GM12878 (cell line): Measurements from ENCODE around the gene ZBTB33. TPM values are rescaled to one million over a fixed set of nuclear protein-coding genes. Genes with fewer than 3 reads are reported as not detected.

Source experiments
- ATAC-seq: fragments of 200-7000 bp; cut with Tn5 transposase; 3 replicates; pipeline ENCODE4 v1.9.1; 2020; ENCODE audit warnings: mild to moderate bottlenecking, moderate library complexity
- BruUV-seq: library from RNA; stranded (reverse); fragments of 400-500 nt; replicated peaks from 2 replicates; lab custom pipeline; 2021; lab: Mats Ljungman, UMichigan
- CTCF ChIA-PET: fragments of 300-600 bp; sonication (Branson Sonifier 250); formaldehyde crosslinking; extraction: SDS; loops from one replicate; lab custom pipeline; 2021; ENCODE audit warnings: inconsistent platforms; lab: Yijun Ruan, JAX
- POLR2A ChIA-PET: fragments of 350-600 bp; formaldehyde crosslinking; extraction: SDS; loops from one replicate; lab custom pipeline; 2021; ENCODE audit warnings: inconsistent platforms; lab: Charles Lee
- RAD21 ChIA-PET: fragments of 300-600 bp; sonication (Branson Sonifier 250); formaldehyde crosslinking; loops from one replicate; lab custom pipeline; 2023; ENCODE audit warnings: antibody characterized with exemption; ENCODE audit not compliant: unreplicated experiment; lab: Charles Lee
- SMC1A ChIA-PET: fragments of 300-600 bp; sonication (Branson Sonifier 250); formaldehyde crosslinking; loops from one replicate; lab custom pipeline; 2023; ENCODE audit not compliant: unreplicated experiment, uncharacterized antibody; lab: Charles Lee
- DNase-seq: peaks from one replicate; pipeline ENCODE4 v3.0.0-alpha.2; 2011; ENCODE audit warnings: low read depth, low spot score
- FAIRE-seq: peaks from 3 replicates; lab custom pipeline; 2011; peaks lifted over from hg19 to GRCh38; lab: Jason Lieb, UNC
- H2AFZ ChIP-seq: 2 replicates; pipeline ENCODE4 v1.6.0; 2011; ENCODE audit warnings: low read depth, low read length, control low read depth; ENCODE audit not compliant: control insufficient read depth
- H3K27ac ChIP-seq: 2 replicates; pipeline ENCODE4 v1.5.1; 2011; ENCODE audit warnings: control low read depth; ENCODE audit not compliant: control insufficient read depth, insufficient read depth
- H3K27me3 ChIP-seq, 2 experiments: replicated peaks in 1 of 2; 2 replicates each; pipeline versions ENCODE4 v1.6.0 to v1.6.1; 2011; ENCODE audit warnings: low read length in 1 of 2; ENCODE audit not compliant: control insufficient read depth in 2 of 2, insufficient read depth in 2 of 2
- H3K36me3 ChIP-seq, 2 experiments: 2 replicates each; pipeline ENCODE4 v1.5.1; 2011; ENCODE audit warnings: low read length in 1 of 2; ENCODE audit not compliant: control insufficient read depth in 2 of 2, insufficient read depth in 2 of 2
- H3K4me1 ChIP-seq: 2 replicates; pipeline ENCODE4 v1.6.1; 2011; ENCODE audit warnings: mild to moderate bottlenecking, low read length, moderate library complexity, mixed read lengths; ENCODE audit not compliant: control insufficient read depth, insufficient read depth
- H3K4me2 ChIP-seq: 2 replicates; pipeline ENCODE4 v1.6.0; 2011; ENCODE audit warnings: control low read depth; ENCODE audit not compliant: control insufficient read depth, insufficient read depth
- H3K4me3 ChIP-seq: fragments of 200-600 bp; sonication (generic); 2 replicates; pipeline ENCODE4 v1.5.1; 2016
- H3K79me2 ChIP-seq: 2 replicates; pipeline ENCODE4 v1.6.0; 2011; ENCODE audit warnings: low read length; ENCODE audit not compliant: control insufficient read depth, insufficient read depth
- H3K9ac ChIP-seq: 2 replicates; pipeline ENCODE4 v1.8.0; 2011; ENCODE audit warnings: low read length, control low read depth, mixed read lengths; ENCODE audit not compliant: control insufficient read depth, insufficient read depth
- H3K9me3 ChIP-seq: replicated peaks from 3 replicates; pipeline ENCODE4 v1.5.1; 2011; ENCODE audit warnings: mild to moderate bottlenecking, low read length; ENCODE audit not compliant: control insufficient read depth, insufficient read depth
- H4K20me1 ChIP-seq: 2 replicates; pipeline ENCODE4 v1.6.0; 2011; ENCODE audit not compliant: control insufficient read depth, insufficient read depth
- BRCA1 ChIP-seq: IDR thresholded peaks from 2 replicates; pipeline ENCODE4 v1.6.1; 2011; ENCODE audit warnings: low read depth, low read length, improper control_type of control experiment
- NFYB ChIP-seq: IDR thresholded peaks from 2 replicates; pipeline ENCODE4 v1.6.1; 2011; ENCODE audit warnings: low read depth, mild to moderate bottlenecking, low read length, improper control_type of control experiment, moderate library complexity; ENCODE audit not compliant: insufficient read depth
- PML ChIP-seq: IDR thresholded peaks from 2 replicates; pipeline ENCODE4 v1.6.1; 2012; ENCODE audit warnings: low read length, inconsistent platforms
- SUZ12 ChIP-seq: fragments of 200-600 bp; sonication (generic); IDR thresholded peaks from one replicate; pipeline ENCODE4 v1.6.1; 2018; ENCODE audit warnings: antibody characterized with exemption, mild to moderate bottlenecking; ENCODE audit not compliant: unreplicated experiment
- YBX1 ChIP-seq: fragments of 450-650 bp; IDR thresholded peaks from 2 replicates; pipeline ENCODE4 v1.6.1; 2016; ENCODE audit warnings: antibody characterized with exemption
- YY1 ChIP-seq: IDR thresholded peaks from 2 replicates; pipeline ENCODE4 v1.6.1; 2011; ENCODE audit warnings: low read depth, mild to moderate bottlenecking, low read length
- ZNF274 ChIP-seq: IDR thresholded peaks from one replicate; pipeline ENCODE4 v1.8.0; 2011; ENCODE audit not compliant: insufficient read length, insufficient read depth
- WGBS: methylation state at CpG from one replicate; pipeline ENCODE4 v1.1.6; 2016; ENCODE audit warnings: low lambda C conversion rate; ENCODE audit not compliant: insufficient replicate concordance, insufficient coverage; ENCODE audit errors: missing lambda C conversion rate; 5-methylcytosine and 5-hydroxymethylcytosine counted together
- in situ Hi-C: fragments of 300-500 bp; cut with MboI; formaldehyde crosslinking; loops from 9 replicates; pipeline ENCODE4 v1.14.3; 2018; ENCODE audit warnings: mixed read lengths
- intact Hi-C: fragments of 100-400 bp; cut with micrococcal nuclease; formaldehyde crosslinking; loops from one replicate; pipeline ENCODE4 v1.14.2; 2022; ENCODE audit not compliant: unreplicated experiment
- polyA plus RNA-seq, 11 experiments: library from polyadenylated mRNA; depleted of rRNA in 4 of 11; unstranded in 6 of 11; stranded (reverse) in 5 of 11; fragments of >200 nt; fragmentation: Nextera tagmentation in 4 of 11; fragmentation: Illumina TruSeq in 1 of 11; extraction: Ambion mirVana in 4 of 11; extraction: Trizol in 1 of 11; gene quantifications; 1 replicate in 1 of 11; 2 replicates in 10 of 11; pipeline versions ENCODE4 v1.2.1 to v1.2.3, GENCODE V29; 2011 to 2016; ENCODE audit warnings: inconsistent platforms in 2 of 11, missing spikeins in 2 of 11, low read depth in 1 of 11
- total RNA-seq, 4 experiments: library from RNA; depleted of rRNA in 3 of 4; stranded (reverse); fragments of >200 nt in 3 of 4; fragmentation: Illumina TruSeq in 1 of 4; extraction: Trizol in 1 of 4; gene quantifications; 2 replicates each; pipeline versions ENCODE4 v1.2.1 to v1.2.3, GENCODE V29; 2013 to 2021
- TF ChIP-seq, protein P1 (sequence below): fragments of 450-650 bp; IDR thresholded peaks from 2 replicates; pipeline ENCODE4 v1.6.1; 2017; ENCODE audit warnings: low read depth, mild to moderate bottlenecking, moderate library complexity

Gene ZBTB33
- total and polyA plus RNA-seq, 10 of the 15 experiments (the other 5 are each of a cell fraction or from before 2014, with no cell fraction given) = 5.2 to 26.3 (median 18.3) TPM

DNA sequence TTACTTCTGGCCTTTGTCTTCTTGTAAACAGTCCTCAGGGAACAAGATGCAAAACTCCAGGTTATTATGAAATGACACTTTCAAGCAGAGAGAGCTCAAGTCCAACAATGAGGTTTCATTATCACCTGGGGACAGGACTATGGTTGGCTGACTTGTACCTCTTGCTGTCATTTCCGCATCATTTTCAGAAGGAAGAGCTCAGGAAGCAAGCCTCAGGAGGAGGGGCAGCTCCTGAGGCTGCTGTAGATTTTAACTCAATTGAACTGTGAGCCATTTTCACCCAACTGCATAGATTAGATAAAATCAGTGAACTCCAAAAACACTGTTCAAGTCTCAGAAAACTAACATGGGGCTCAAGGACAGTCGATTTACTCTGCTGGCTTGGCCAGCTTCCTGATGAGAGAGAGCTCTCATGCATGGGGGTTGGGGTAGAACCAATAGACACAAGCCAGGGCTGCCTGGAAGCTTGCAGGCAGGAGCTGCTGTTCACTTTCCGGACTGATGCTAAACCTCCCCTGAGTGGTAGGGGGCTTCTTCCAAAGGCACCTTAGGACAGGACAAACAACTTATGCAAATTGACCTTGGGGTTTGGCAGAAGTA, 37.0 kb downstream of the ZBTB33 start:
- intact Hi-C loops = no loop called here

DNA sequence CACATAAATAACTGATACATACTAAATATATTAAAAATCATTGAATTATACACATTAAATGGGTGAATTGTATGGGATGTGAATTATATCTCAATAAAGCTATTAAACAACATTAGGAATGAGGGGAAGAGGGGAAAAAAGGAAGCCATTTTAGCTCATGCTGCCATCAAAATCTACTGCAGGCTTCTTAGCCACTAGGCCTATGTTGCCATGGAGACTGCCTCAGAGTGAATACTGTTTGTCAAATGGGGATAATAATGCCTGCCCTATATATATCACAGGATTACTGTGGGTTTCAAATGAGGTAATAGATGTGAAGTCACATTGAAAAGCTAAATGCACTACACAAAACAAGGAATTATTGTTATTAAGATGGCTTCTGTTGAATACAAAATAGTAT, 39.5 kb downstream of the ZBTB33 start:
- no peak overlapping the region for H3K27ac ChIP-seq
- no peak overlapping the region for H3K4me2 ChIP-seq
- H4K20me1 ChIP-seq = no peaks in the 10 kb centered on the region
- no TSS peak for BruUV-seq
- no peaks in the 10 kb centered on the region for H3K36me3 ChIP-seq
- H3K4me1 ChIP-seq = peaks cover 18% of the 10 kb centered on the region
- no peak for FAIRE-seq
- no peak overlapping the region for H3K4me3 ChIP-seq
- SMC1A ChIA-PET = interaction anchor here (0.6 to 1.7 kb wide), 3 partner anchors 12 to 40 kb away, joined by 3 to 4 read pairs (median 4); partner anchors contain the start of gene ZBTB33
- POLR2A ChIA-PET = interaction anchor here (1.4 to 2.0 kb wide), 2 partner anchors 9 to 11 kb away, joined by 5 to 6 read pairs; no protein-coding TSS in a partner anchor
- in situ Hi-C loops = no loop called here
- RAD21 ChIA-PET = interaction anchor here (0.9 to 1.7 kb wide), 2 partner anchors 11 to 196 kb away, joined by 3 to 6 read pairs; no protein-coding TSS in a partner anchor
- no peak overlapping the region for H2AFZ ChIP-seq
- CTCF ChIA-PET = interaction anchor here (0.8 to 1.3 kb wide), 3 partner anchors 10 to 29 kb away, joined by 3 to 10 read pairs (median 6); no protein-coding TSS in a partner anchor
- no peaks in the 10 kb centered on the region for H3K79me2 ChIP-seq
- no peak for TF ChIP-seq NFYB
- TF ChIP-seq, protein P1, sequence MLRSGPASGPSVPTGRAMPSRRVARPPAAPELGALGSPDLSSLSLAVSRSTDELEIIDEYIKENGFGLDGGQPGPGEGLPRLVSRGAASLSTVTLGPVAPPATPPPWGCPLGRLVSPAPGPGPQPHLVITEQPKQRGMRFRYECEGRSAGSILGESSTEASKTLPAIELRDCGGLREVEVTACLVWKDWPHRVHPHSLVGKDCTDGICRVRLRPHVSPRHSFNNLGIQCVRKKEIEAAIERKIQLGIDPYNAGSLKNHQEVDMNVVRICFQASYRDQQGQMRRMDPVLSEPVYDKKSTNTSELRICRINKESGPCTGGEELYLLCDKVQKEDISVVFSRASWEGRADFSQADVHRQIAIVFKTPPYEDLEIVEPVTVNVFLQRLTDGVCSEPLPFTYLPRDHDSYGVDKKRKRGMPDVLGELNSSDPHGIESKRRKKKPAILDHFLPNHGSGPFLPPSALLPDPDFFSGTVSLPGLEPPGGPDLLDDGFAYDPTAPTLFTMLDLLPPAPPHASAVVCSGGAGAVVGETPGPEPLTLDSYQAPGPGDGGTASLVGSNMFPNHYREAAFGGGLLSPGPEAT = no peak
- no peak for TF ChIP-seq ZNF274
- TF ChIP-seq BRCA1 = no peak
- TF ChIP-seq YBX1 = no peak
- TF ChIP-seq YY1 = peak; percentile 81
- intact Hi-C loops = no loop called here
- H3K9ac ChIP-seq = no peak overlapping the region
- ATAC-seq = no peak
- no peaks in the 10 kb centered on the region; the same call in 2 of the 3 replicates for H3K9me3 ChIP-seq
- no peak for DNase-seq
- no peaks in the 10 kb centered on the region for H3K27me3 ChIP-seq

More for the DNA sequence above, 37.0 kb downstream of the ZBTB33 start:
- DNase-seq = peak; percentile 39
- POLR2A ChIA-PET = interaction anchor here (0.5 to 2.9 kb wide), 7 partner anchors 10 to 52 kb away, joined by 3 to 17 read pairs (median 5); partner anchors contain the start of gene ZBTB33
- H3K79me2 ChIP-seq = no peaks in the 10 kb centered on the region
- peak; percentile 76 for ATAC-seq
- H3K4me2 ChIP-seq = peak overlapping the region; percentile 59; the same call in 1 of the 2 replicates
- in situ Hi-C loops = no loop called here
- FAIRE-seq = peak; percentile 13
- peaks cover 18% of the 10 kb centered on the region for H3K4me1 ChIP-seq
- peak overlapping the region; percentile 76 for H3K27ac ChIP-seq
- H3K9me3 ChIP-seq = no peaks in the 10 kb centered on the region; the same call in 2 of the 3 replicates
- H3K4me3 ChIP-seq = no peak overlapping the region
- H3K36me3 ChIP-seq = no peaks in the 10 kb centered on the region
- CTCF ChIA-PET = interaction anchor here (1.0 to 2.0 kb wide), 8 partner anchors 10 to 37 kb away, joined by 3 to 14 read pairs (median 4); partner anchors contain the start of gene ZBTB33
- RAD21 ChIA-PET = interaction anchor here (0.6 to 2.4 kb wide), 12 partner anchors 10 to 40 kb away, joined by 3 to 19 read pairs (median 4); partner anchors contain the start of gene ZBTB33
- H4K20me1 ChIP-seq = no peaks in the 10 kb centered on the region
- H2AFZ ChIP-seq = peak overlapping the region; percentile 6; the same call in 1 of the 2 replicates
- H3K27me3 ChIP-seq = no peaks in the 10 kb centered on the region
- TF ChIP-seq PML = peak; percentile 31; the same call in 1 of the 2 replicates
- TF ChIP-seq SUZ12 = no peak
- SMC1A ChIA-PET = interaction anchor here (0.8 to 4.5 kb wide), 19 partner anchors 8 to 153 kb away, joined by 3 to 55 read pairs (median 4); partner anchors contain the start of gene TMEM255A
- 26% methylated on average over 3 of the region's 3 CpGs for WGBS
- BruUV-seq = no TSS peak
- no peak overlapping the region for H3K9ac ChIP-seq
